ENCODE data around the gene KIF2B.
"Not testable (repeated sequence)": the region's sequence is repeated elsewhere in the genome, so short reads cannot be mapped to it uniquely, and the experiment has no call there.

The KIF2B gene

GRCh38 chr17:53822764-53823163 lies at the start of gene KIF2B:
KIF2B (plus strand) TSS chr17:53822927; CDS start chr17:53823034, 107 bp downstream.
- DNase-seq (ENCODE audit: low read depth in 2 of 2) = no peak

- no peak for DNase-seq (ENCODE audit: low read depth in 2 of 2)
Observed at GRCh38 chr17:53780320-53780719, 42.4 kb upstream of the KIF2B start.

GRCh38 chr17:53791551-53791950 lies 31.2 kb upstream of the KIF2B start:
- no peak for DNase-seq (ENCODE audit: low read depth in 2 of 2)

- DNase-seq (ENCODE audit: low read depth in 2 of 2) = no peak
Observed at GRCh38 chr17:53792451-53792850, 30.3 kb upstream of the KIF2B start.

- DNase-seq (ENCODE audit: low read depth in 2 of 2) = no peak
Observed at GRCh38 chr17:53792997-53793396, 29.7 kb upstream of the KIF2B start.

- no peak for DNase-seq (ENCODE audit: low read depth in 2 of 2)
Observed at GRCh38 chr17:53794875-53795274, 27.9 kb upstream of the KIF2B start.

GRCh38 chr17:53796642-53797041 lies 26.1 kb upstream of the KIF2B start:
- DNase-seq (ENCODE audit: low read depth in 2 of 2) = no peak

- no peak for DNase-seq (ENCODE audit: low read depth in 2 of 2)
Observed at GRCh38 chr17:53797501-53797900, 25.2 kb upstream of the KIF2B start.

GRCh38 chr17:53804437-53804836 lies 18.3 kb upstream of the KIF2B start:
- no peak for DNase-seq (ENCODE audit: low read depth in 2 of 2)

GRCh38 chr17:53806473-53806872 lies 16.3 kb upstream of the KIF2B start:
- DNase-seq (ENCODE audit: low read depth in 2 of 2) = no peak

GRCh38 chr17:53807286-53807685 lies 15.4 kb upstream of the KIF2B start:
- DNase-seq (ENCODE audit: low read depth in 2 of 2) = no peak

GRCh38 chr17:53818271-53818670 lies 4.5 kb upstream of the KIF2B start:
- DNase-seq (ENCODE audit: low read depth in 2 of 2) = no peak

- DNase-seq (ENCODE audit: low read depth in 2 of 2) = no peak
Observed at GRCh38 chr17:53818929-53819328, 3.8 kb upstream of the KIF2B start.

GRCh38 chr17:53819956-53820355 lies 2.8 kb upstream of the KIF2B start:
- no peak for DNase-seq (ENCODE audit: low read depth in 2 of 2)

GRCh38 chr17:53823341-53824050 lies 769 bp downstream of the KIF2B start:
- no peak for DNase-seq (ENCODE audit: low read depth in 2 of 2)

- not testable (repeated sequence) for DNase-seq (ENCODE audit: low read depth in 2 of 2)
Observed at GRCh38 chr17:53834771-53835170, 12.0 kb downstream of the KIF2B start.

GRCh38 chr17:53837131-53837530 lies 14.4 kb downstream of the KIF2B start:
- DNase-seq (ENCODE audit: low read depth in 2 of 2) = peak in 1 of 2 experiments; percentile 0

GRCh38 chr17:53844491-53845107 lies 21.9 kb downstream of the KIF2B start:
- DNase-seq (ENCODE audit: low read depth in 2 of 2) = no peak

- not testable (repeated sequence) for DNase-seq (ENCODE audit: low read depth in 2 of 2)
Observed at GRCh38 chr17:53871128-53871527, 48.4 kb downstream of the KIF2B start.

Measured in fibroblast of skin of left quadriceps (primary cell).